Lower leg skin (tissue), 3 donors: Measurements from ENCODE around the gene SFSWAP.

Source experiments
- CTCF ChIP-seq, 3 donors: fragments of 450-650 bp; IDR thresholded peaks; one replicate each; pipeline ENCODE4 v1.5.1; 2016; ENCODE audit warnings: antibody characterized with exemption in 3 of 3, mild to moderate bottlenecking in 3 of 3, moderate library complexity in 2 of 3
- POLR2A ChIP-seq, 2 donors: fragments of 450-650 bp; IDR thresholded peaks; one replicate each; pipeline ENCODE4 v1.6.1; 2016 to 2017; ENCODE audit warnings: antibody characterized with exemption in 2 of 2, mild to moderate bottlenecking in 1 of 2, moderate library complexity in 1 of 2

DNA sequence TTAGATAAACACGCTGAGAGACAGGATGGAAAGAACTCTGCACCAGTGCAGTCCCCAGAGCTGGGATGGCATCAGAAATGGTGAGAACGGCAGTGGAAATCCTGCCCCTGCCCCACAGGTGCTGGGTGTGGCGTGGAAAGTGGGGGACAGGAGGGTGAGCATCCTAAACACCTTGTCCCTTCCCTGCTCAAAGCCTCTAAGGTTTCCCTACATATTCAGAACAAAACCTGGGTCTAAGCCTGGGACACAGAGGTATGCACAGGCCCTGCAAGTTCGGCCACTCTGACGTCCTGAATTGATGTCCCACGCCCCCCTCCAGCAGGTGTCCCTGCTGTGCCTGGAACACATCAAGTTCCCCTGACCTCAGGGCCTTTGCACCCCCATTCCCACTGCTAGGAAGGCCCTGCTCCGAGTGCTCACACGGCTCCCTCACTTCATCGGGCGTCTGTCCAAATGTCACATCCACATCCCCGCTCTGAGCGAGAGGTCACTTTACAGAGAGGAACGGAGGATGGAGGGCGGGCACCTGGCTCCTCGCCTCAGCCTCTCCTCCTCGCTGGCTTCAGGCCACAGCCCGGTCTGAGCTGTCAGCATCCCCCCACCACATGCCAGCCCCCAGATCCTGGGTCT lies 38.5 kb upstream of the SFSWAP start:
- TF ChIP-seq CTCF (IDR thresholded peaks at IDR 0.05): no peak
- no peak for TF ChIP-seq POLR2A (IDR thresholded peaks at IDR 0.05)
